Stimulated activated CD4-positive, alpha-beta T cell treated with anti-CD3 and anti-CD28 coated beads, Interleukin-2, amount 100 ng/mL, for 4 hours (primary cell): Measurements from ENCODE around the gene MRRF.

Experiments used
- DNase-seq: peaks from one replicate; pipeline ENCODE4 v3.0.0-alpha.2; 2020; ENCODE audit warnings: low read depth

The MRRF gene

GRCh38 chr9:122228568-122229484, 35.9 kb upstream of the MRRF start, which contains the start of gene LHX6:
Gene LHX6, minus strand, starts transcription at chr9:122228957. Its CDS starts 217 bp downstream, at chr9:122228740.
- no peak for DNase-seq

- DNase-seq = no peak
These were observed 35.2 kb upstream of the MRRF start for GRCh38 chr9:122229485-122229837.

DNA sequence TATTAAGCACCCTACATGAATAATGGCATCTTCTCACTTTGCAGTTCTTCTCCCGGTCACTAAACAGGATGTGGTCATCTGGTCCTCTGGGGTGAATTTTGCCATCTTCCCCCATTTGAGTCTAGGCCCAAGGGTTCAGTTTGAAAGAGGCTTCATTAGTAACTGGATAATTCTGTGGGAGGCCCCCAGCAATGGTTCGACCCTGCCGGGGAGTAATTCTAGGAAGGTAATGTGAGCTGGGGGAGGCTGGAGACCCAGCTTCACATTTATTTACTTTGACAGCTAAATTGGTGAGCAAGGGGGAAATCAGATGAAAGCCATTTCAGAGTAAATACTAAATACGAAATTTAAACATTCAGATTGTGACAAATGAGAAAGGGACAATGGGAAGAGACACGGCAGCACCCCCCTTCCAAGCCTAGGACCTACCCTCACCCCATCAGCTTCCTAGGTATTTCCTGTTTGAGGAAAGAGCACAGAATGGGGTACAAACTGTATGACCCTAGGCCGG, 31.8 kb upstream of the MRRF start:
- DNase-seq = no peak

DNA sequence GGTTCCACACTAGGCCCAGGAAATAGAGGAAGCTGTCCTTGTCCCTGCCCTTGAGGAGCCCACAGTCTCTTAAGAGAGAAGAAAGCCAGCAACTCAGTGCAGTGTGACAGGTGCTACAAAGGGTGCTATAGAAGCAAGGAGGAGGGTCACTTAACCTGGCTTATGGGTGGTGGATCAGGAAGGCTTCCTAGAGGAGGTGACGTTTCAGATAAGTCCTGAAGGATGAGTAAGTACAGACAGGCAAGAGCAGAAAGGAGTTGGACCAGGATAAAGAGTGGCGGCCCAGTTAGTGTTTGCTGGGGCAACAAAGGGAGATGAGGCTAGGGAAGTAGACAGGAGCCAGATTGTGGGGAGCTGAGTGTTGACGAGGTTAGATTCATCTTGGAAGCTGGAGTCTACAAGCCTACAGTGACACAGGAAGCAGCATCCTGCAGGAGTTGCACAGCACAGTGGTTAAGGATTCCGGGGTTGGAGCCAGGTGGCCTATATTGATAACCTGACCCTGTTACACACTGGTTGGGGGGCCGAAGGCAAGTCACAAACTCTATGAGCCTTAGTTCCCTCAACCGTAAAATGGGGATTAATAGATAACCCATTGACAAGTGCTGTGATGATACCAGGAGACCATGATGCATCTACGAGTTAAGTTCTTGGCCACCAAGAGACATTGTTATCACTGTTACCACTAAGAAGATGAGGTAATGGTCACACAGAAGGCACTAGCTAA, 30.5 kb upstream of the MRRF start:
- DNase-seq = no peak

GRCh38 chr9:122236681-122237080, 28.0 kb upstream of the MRRF start:
- no peak for DNase-seq

GRCh38 chr9:122239722-122240121, 25.0 kb upstream of the MRRF start:
- no peak for DNase-seq

GRCh38 chr9:122244349-122244748, 20.3 kb upstream of the MRRF start:
- no peak for DNase-seq

GRCh38 chr9:122246666-122247065, 18.0 kb upstream of the MRRF start:
- no peak for DNase-seq

DNA sequence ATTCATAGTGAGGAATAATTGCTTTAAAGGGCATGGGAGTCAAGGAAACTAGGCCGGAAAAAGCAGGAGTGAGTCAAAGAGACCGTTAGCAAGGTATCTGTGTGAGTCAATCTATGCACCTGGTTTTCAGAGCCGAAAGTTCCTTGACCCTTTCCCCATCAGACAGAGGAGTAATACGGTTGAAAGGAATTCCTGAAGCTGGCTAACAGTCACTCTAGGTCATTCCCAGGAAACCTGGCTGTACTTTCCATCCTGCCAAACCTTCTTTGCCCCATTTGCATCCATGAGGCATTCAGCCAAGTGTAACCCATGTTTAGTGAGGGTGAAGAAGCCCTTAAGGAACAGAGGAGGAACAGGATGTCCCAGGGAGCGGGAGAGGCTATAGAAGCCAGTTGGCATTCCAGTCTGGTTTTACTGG, 16.2 kb upstream of the MRRF start:
- DNase-seq = no peak

GRCh38 chr9:122251351-122251750, 13.3 kb upstream of the MRRF start:
- no peak for DNase-seq

GRCh38 chr9:122252796-122253195, 11.9 kb upstream of the MRRF start:
- no peak for DNase-seq

- DNase-seq = no peak
These were observed 9.9 kb upstream of the MRRF start for GRCh38 chr9:122254761-122255160.

GRCh38 chr9:122256206-122256605, 8.5 kb upstream of the MRRF start:
- no peak for DNase-seq

- DNase-seq = no peak
These were observed 5.7 kb upstream of the MRRF start for GRCh38 chr9:122258886-122259415.

DNA sequence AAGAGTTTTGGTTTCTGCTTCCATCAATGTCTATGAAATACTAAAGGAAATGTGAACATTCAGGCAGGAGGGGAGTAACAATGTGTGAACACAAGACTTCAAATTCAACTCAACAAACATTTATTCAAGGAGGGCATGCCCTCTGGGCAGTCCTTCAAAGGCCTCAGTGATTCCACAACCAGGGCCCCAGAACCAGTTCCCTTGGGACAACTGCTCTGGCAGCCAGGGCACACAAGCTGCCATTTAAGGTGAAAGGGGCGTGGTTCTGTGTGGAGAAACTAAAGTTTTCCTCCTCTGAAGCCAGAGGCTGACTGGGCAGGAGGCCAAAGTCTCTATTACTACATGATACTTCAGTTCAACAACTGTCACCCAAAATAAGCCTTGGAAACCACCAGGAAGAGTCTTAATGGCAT, 3.2 kb upstream of the MRRF start:
- no peak for DNase-seq

DNA sequence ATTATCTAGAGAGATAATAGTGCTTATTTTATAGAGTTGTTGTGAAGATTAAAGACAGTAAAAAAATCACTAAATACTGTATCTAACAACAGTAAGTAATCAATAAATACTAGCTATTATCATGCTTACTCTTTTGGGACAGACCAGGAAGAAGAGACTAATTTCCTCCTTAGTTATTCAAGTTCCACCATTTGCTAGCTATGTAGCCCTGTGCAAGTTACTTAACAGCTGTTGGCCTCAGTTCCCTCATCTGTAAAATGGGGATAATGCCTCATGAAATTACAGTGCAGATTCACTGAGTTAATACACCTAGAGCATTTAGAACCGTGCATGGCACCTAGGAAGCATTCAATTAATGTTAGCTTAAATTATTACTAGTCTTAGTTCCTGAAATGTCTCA, 2.6 kb upstream of the MRRF start:
- DNase-seq = no peak

DNA sequence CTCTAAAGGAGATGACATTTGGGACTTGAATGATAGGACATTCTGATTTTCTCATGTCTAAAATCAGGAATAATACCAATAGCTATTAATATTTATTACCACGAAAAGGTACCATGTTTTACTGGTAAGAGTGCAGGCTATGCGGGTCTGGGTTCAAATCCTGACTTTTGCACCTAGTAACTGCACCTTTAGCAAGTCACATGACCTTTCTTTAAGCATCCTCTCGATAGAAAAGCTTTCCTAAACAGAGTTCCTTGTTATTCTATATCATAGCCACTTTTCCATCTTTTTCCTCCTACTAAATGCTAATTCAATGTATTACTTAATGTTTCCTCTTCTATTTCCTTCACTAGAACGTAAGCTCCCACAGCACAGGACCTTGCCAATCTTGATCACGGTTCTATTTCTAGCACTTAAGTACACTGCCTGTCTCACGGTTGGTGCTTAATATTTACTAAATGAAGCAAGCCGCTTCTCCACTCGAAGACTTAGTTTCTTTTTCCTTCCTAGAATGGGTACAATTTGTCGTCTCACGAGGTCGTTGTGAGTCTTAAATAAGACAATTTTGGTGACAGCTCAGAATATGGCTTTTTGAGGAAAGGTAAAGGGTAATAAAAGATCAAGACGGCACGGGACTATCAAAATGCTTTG, 858 bp upstream of the MRRF start:
- DNase-seq = no peak

DNA sequence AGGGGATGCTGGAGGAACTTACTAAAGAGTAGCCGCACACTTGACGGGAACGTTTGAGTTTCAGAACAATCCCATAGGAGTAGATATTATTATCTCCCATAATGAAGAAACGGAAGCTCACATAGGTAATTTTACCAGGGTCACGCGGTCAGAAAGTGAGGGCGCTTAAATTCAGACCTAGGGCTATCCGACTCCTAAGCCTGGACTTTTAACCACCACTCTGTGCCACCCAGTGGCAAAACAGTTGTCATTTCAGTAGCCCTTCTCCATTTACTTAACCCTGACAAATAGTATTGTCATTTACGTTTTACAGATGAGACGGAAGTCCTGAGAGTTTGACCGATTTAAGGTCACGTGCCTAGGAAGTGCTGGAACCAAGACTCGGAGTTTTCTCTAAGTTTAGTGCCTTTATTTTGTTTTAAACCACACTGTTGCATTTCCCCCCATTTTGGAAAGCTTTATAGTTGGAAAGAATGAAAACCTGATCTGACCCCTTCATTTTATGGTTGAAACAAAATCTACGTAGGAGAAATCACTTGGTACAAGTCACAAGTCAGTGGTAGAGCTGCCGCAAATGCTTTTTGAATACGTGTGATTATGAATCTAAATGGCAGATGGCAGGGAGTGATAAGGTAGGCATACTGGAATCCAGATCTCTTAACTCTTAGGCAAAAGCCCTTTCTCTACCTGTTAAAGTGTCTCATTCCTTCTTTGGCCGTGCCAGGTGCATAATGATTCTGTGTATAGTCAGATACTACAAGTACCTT, 650 bp downstream of the MRRF start:
- no peak for DNase-seq

- DNase-seq = no peak
These were observed 3.5 kb downstream of the MRRF start for GRCh38 chr9:122268041-122268814.

DNA sequence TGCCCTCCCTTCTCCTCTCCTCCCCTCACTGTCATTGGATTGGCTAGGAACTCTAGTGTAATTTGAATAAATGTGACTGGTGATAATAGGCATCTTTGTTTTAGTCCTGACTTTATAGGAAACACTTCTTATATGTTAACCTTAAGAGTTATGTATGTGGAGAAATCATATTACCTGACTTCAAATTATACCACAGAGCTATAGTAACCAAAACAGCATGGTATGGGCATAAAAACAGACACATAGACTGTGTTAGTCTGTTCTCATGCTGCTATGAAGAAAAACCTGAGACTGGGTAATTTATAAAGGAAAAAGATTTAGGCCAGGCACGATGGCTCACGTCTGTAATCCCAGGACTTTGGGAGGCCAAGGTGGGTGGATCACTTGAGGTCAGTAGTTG, 9.4 kb downstream of the MRRF start:
- no peak for DNase-seq

DNA sequence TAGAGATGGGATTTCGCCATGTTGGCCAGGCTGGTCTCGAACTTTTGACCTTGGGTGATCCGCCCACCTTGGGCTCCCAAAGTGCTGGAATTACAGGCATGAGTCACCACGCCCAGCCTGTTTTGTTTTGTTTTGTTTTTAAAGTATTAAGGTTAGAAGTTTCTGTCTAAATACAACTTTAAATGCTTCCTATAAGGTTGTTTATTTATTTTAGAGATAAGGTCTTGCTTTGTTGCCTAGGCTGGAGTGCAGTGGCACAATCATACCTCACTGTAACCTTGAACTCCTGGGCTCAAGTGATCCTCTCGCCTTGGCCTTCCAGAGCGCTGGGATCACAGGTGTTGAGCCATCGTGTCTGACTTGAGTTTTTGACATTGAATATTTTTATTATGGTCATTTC, 11.4 kb downstream of the MRRF start:
- DNase-seq = no peak
